SK-N-SH (cell line): ENCODE data around the gene SULF2. TPM values are rescaled to one million over a fixed set of nuclear protein-coding genes. Genes with fewer than 3 reads are reported as not detected.

ENCODE experiments used
- CTCF ChIA-PET: fragments of 300-600, 350-600 bp; formaldehyde crosslinking; extraction: SDS; loops from one replicate; lab custom pipeline; 2021; lab: Yijun Ruan, JAX
- POLR2A ChIA-PET: fragments of 350-600 bp; sonication (Branson Sonifier 250); formaldehyde crosslinking; extraction: SDS; loops from one replicate; lab custom pipeline; 2020; ENCODE audit warnings: antibody characterized with exemption, inconsistent platforms; lab: Yijun Ruan, JAX
- DNase-seq: peaks from one replicate; pipeline ENCODE4 v3.0.0; 2012
- H2AFZ ChIP-seq: fragments of 200-600 bp; sonication (generic); 2 replicates; pipeline ENCODE4 v1.8.1; 2016; ENCODE audit warnings: antibody characterized with exemption, mild to moderate bottlenecking, low read depth
- H3F3A ChIP-seq: fragments of 200-600 bp; sonication (generic); replicated peaks from 2 replicates; pipeline ENCODE3; 2016; ENCODE audit warnings: antibody characterized with exemption, mild to moderate bottlenecking; ENCODE audit not compliant: insufficient read depth
- H3K27ac ChIP-seq, 2 experiments: fragments of 200-500 bp in 1 of 2; fragments of 200-600 bp in 1 of 2; sonication (Bioruptor generic) in 1 of 2; sonication (generic), shearing (Covaris generic) in 1 of 2; 2 replicates each; pipeline versions ENCODE4 v1.5.1 to v1.6.1; 2014 to 2016; ENCODE audit warnings: low read depth in 2 of 2, inconsistent platforms in 1 of 2, low read length in 1 of 2, mild to moderate bottlenecking in 1 of 2, mixed read lengths in 1 of 2
- H3K27me3 ChIP-seq: fragments of 200-600 bp; sonication (generic), shearing (Covaris generic); 2 replicates; pipeline ENCODE4 v1.6.1; 2016; ENCODE audit warnings: mixed run types; ENCODE audit not compliant: insufficient read depth
- H3K36me3 ChIP-seq, 2 experiments: fragments of 200-500 bp in 1 of 2; fragments of 200-600 bp in 1 of 2; sonication (Bioruptor generic) in 1 of 2; sonication (generic) in 1 of 2; replicated peaks in 1 of 2; 2 replicates each; pipeline versions ENCODE3 to v1.5.1; 2014 to 2016; ENCODE audit warnings: low read length in 1 of 2, mild to moderate bottlenecking in 1 of 2; ENCODE audit not compliant: insufficient read depth in 2 of 2, control insufficient read depth in 1 of 2
- H3K4me1 ChIP-seq, 2 experiments: fragments of 200-500 bp in 1 of 2; fragments of 200-600 bp in 1 of 2; sonication (Bioruptor generic) in 1 of 2; sonication (generic), shearing (Covaris generic) in 1 of 2; 2 replicates each; pipeline versions ENCODE4 v1.5.1 to v1.6.1; 2014 to 2016; ENCODE audit warnings: low read depth in 1 of 2, low read length in 1 of 2, mixed run types in 1 of 2; ENCODE audit not compliant: insufficient read depth in 2 of 2, control insufficient read depth in 1 of 2
- H3K4me2 ChIP-seq: fragments of 200-600 bp; sonication (generic), shearing (Covaris generic); 2 replicates; pipeline ENCODE4 v1.6.1; 2017; ENCODE audit warnings: mixed run types
- H3K4me3 ChIP-seq, 2 experiments: fragments of 200-500 bp in 1 of 2; fragments of 200-600 bp in 1 of 2; sonication (Bioruptor generic) in 1 of 2; sonication (generic), shearing (Covaris generic) in 1 of 2; 2 replicates each; pipeline versions ENCODE4 v1.5.1 to v1.8.1; 2014 to 2016; ENCODE audit warnings: low read depth in 2 of 2, inconsistent platforms in 1 of 2, low read length in 1 of 2, mild to moderate bottlenecking in 1 of 2, mixed read lengths in 1 of 2, moderate library complexity in 1 of 2
- H3K79me2 ChIP-seq: fragments of 200-600 bp; sonication (generic); 2 replicates; pipeline ENCODE4 v1.8.1; 2017; ENCODE audit warnings: mild to moderate bottlenecking; ENCODE audit not compliant: insufficient read depth
- H3K9ac ChIP-seq: fragments of 200-600 bp; sonication (generic); 2 replicates; pipeline ENCODE4 v1.6.1; 2017; ENCODE audit warnings: mixed run types
- H3K9me2 ChIP-seq: fragments of 200-600 bp; sonication (generic); 2 replicates; pipeline ENCODE4 v1.6.1; 2017; ENCODE audit warnings: mixed run types
- H3K9me3 ChIP-seq: fragments of 200-600 bp; sonication (generic); 2 replicates; pipeline ENCODE4 v1.6.1; 2017; ENCODE audit warnings: mixed run types, mild to moderate bottlenecking, moderate library complexity
- H4K20me1 ChIP-seq: fragments of 200-600 bp; sonication (generic); 2 replicates; pipeline ENCODE4 v1.6.1; 2017; ENCODE audit warnings: mild to moderate bottlenecking, mixed run types; ENCODE audit not compliant: insufficient read depth
- CHD2 ChIP-seq: fragments of 150-350 bp; IDR thresholded peaks from 2 replicates; pipeline ENCODE4 v1.6.1; 2018; ENCODE audit warnings: low read length; ENCODE audit not compliant: partially characterized antibody
- ELF1 ChIP-seq: IDR thresholded peaks from 2 replicates; pipeline ENCODE4 v1.4.0; 2012
- FOXJ3 ChIP-seq: sonication (generic); formaldehyde crosslinking; IDR thresholded peaks from 2 replicates; pipeline ENCODE4 v1.5.1; 2020; ENCODE audit warnings: mild to moderate bottlenecking, missing genetic modification reagents
- GABPA ChIP-seq: IDR thresholded peaks from 2 replicates; pipeline ENCODE4 v1.4.0; 2012; ENCODE audit warnings: low read depth, mild to moderate bottlenecking
- GATA2 ChIP-seq: sonication (generic); formaldehyde crosslinking; IDR thresholded peaks from 2 replicates; pipeline ENCODE4 v1.5.0; 2020; ENCODE audit warnings: mild to moderate bottlenecking, missing genetic modification reagents
- NRF1 ChIP-seq: IDR thresholded peaks from 2 replicates; pipeline ENCODE4 v1.6.1; 2012; ENCODE audit warnings: low read depth, mild to moderate bottlenecking, low read length
- RAD21 ChIP-seq: IDR thresholded peaks from 2 replicates; pipeline ENCODE4 v1.6.1; 2012; ENCODE audit warnings: mild to moderate bottlenecking, low read length
- RFX5 ChIP-seq: IDR thresholded peaks from 2 replicates; pipeline ENCODE4 v1.6.1; 2012; ENCODE audit warnings: mild to moderate bottlenecking, improper control_type of control experiment, low read length
- SIN3A ChIP-seq: IDR thresholded peaks from 2 replicates; pipeline ENCODE4 v1.6.1; 2012; ENCODE audit warnings: low read depth, mild to moderate bottlenecking, low read length, moderate library complexity, borderline replicate concordance
- SMC3 ChIP-seq: IDR thresholded peaks from 2 replicates; pipeline ENCODE4 v1.6.1; 2012; ENCODE audit warnings: low read depth, low read length, improper control_type of control experiment
- TAF1 ChIP-seq: IDR thresholded peaks from 2 replicates; pipeline ENCODE4 v1.6.1; 2012; ENCODE audit warnings: low read depth, mild to moderate bottlenecking, low read length, moderate library complexity, borderline replicate concordance
- TCF12 ChIP-seq: IDR thresholded peaks from 2 replicates; pipeline ENCODE4 v1.4.0; 2012
- TEAD4 ChIP-seq: IDR thresholded peaks from 2 replicates; pipeline ENCODE4 v1.4.0; 2012; ENCODE audit warnings: mild to moderate bottlenecking, borderline replicate concordance; ENCODE audit not compliant: insufficient read depth
- YY1 ChIP-seq: IDR thresholded peaks from 2 replicates; pipeline ENCODE4 v1.4.0; 2012; ENCODE audit warnings: low read depth, mild to moderate bottlenecking
- WGBS: methylation state at CpG from one replicate; pipeline ENCODE4 v1.1.6; 2017; ENCODE audit warnings: low lambda C conversion rate; 5-methylcytosine and 5-hydroxymethylcytosine counted together
- polyA plus RNA-seq, 3 experiments: library from polyadenylated mRNA; depleted of rRNA; stranded (reverse); fragments of >200 nt; gene quantifications; 2 replicates each; pipeline ENCODE4 v1.2.3, GENCODE V29; 2012
- TF ChIP-seq, protein P1 (sequence below): IDR thresholded peaks from 2 replicates; pipeline ENCODE4 v1.6.1; 2012; ENCODE audit warnings: mild to moderate bottlenecking, low read depth, low read length, moderate library complexity
- TF ChIP-seq, protein P2 (sequence below): IDR thresholded peaks from 2 replicates; pipeline ENCODE4 v1.4.0; 2012; ENCODE audit warnings: low read depth
- TF ChIP-seq, protein P3 (sequence below): fragments of 150-350 bp; IDR thresholded peaks from 2 replicates; pipeline ENCODE4 v1.6.1; 2017; ENCODE audit warnings: antibody characterized with exemption, low read length, low read depth, borderline replicate concordance
- TF ChIP-seq, protein P4 (sequence below): fragments of 150-350 bp; IDR thresholded peaks from 2 replicates; pipeline ENCODE4 v1.6.1; 2016; ENCODE audit warnings: mild to moderate bottlenecking, low read depth, low read length
- TF ChIP-seq, protein P5 (sequence below): fragments of 200-600 bp; sonication (generic); IDR thresholded peaks from 2 replicates; pipeline ENCODE4 v1.6.1; 2017; ENCODE audit warnings: antibody characterized with exemption, mild to moderate bottlenecking, moderate library complexity

SULF2 gene
- polyA plus RNA-seq, 1 of the 3 experiments (the other 2 are of a cell fraction), result 20.2 TPM

DNA sequence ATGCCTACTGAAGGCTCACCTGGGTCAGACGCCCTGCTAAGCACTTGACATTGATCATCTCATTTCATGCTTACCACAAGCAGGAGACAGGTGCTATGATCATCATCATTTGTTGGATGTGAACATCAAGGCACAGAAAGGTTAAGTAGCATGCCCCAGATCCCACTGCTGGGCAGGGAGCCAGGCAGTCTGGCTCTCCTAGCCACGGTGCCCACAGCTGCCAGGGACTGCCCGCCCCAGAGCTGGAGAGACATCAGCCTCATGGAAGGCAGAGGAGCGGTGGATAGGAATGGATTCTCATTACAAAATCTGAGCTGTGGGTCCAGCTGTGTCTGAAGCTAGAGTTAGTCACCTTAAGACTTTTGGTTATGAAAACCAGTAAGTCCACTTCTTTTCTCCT, 3.6 kb downstream of the SULF2 start:
- 83% methylated on average over 4 of the region's 4 CpGs for WGBS
- no peak overlapping the region for H2AFZ ChIP-seq

DNA sequence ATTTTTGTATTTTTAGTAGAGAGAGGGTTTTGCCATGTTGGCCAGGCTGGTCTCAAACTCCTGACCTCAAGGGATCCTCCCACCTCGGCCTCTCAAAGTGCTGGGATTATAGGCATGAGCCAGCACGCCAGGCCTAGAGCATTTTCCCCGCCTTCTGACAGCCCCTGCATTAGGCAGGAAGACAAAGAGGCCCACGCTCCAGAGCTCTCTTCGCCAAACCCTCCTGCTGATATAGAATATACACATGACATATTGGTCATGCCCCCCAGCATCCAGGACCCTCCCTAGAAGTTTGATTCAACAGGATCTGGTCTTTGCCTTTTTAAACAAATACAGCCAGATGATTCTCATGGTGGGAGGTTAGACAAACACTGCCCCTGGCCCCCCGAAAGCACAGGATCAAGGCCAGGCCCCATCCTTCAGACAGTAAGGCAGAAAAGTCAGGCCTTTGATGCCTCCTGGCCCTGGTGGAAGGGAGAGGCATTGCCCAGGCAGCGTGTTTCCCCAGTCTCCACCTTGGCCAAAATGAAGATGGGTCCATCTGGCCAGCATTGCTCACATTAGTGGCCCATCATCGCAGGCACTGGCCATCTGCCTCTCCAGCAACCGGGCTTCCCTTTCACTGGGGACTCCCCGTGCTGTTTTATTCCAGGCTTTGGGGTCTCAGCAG, 4.4 kb downstream of the SULF2 start:
- no peak overlapping the region; a peak in 1 of 4 replicates for H3K27ac ChIP-seq
- no peaks in the 10 kb centered on the region for H3K79me2 ChIP-seq
- H3K4me1 ChIP-seq, result peaks cover 0 to 42% of the 10 kb centered on the region in 2 experiments; a peak in 2 of 4 replicates
- no peak overlapping the region for H2AFZ ChIP-seq
- H4K20me1 ChIP-seq, result no peaks in the 10 kb centered on the region
- POLR2A ChIA-PET, result no interaction called here
- WGBS, result 93% methylated on average over 10 of the region's 10 CpGs
- CTCF ChIA-PET, result interaction anchor here (1.4 to 4.8 kb wide), 4 partner anchors 54 to 840 kb away, joined by 4 to 50 read pairs (median 14); no protein-coding TSS in a partner anchor
- no peak overlapping the region for H3K4me3 ChIP-seq
- H3K4me2 ChIP-seq, result no peak overlapping the region
- H3F3A ChIP-seq, result peaks cover 3% of the 10 kb centered on the region
- H3K27me3 ChIP-seq, result peaks cover 14% of the 10 kb centered on the region; the same call in 1 of the 2 replicates
- H3K9me3 ChIP-seq, result no peaks in the 10 kb centered on the region
- no peaks in the 10 kb centered on the region for H3K9me2 ChIP-seq
- no peaks in the 10 kb centered on the region for H3K36me3 ChIP-seq
- H3K9ac ChIP-seq, result no peak overlapping the region
- DNase-seq, result no peak
- TF ChIP-seq, protein P1, sequence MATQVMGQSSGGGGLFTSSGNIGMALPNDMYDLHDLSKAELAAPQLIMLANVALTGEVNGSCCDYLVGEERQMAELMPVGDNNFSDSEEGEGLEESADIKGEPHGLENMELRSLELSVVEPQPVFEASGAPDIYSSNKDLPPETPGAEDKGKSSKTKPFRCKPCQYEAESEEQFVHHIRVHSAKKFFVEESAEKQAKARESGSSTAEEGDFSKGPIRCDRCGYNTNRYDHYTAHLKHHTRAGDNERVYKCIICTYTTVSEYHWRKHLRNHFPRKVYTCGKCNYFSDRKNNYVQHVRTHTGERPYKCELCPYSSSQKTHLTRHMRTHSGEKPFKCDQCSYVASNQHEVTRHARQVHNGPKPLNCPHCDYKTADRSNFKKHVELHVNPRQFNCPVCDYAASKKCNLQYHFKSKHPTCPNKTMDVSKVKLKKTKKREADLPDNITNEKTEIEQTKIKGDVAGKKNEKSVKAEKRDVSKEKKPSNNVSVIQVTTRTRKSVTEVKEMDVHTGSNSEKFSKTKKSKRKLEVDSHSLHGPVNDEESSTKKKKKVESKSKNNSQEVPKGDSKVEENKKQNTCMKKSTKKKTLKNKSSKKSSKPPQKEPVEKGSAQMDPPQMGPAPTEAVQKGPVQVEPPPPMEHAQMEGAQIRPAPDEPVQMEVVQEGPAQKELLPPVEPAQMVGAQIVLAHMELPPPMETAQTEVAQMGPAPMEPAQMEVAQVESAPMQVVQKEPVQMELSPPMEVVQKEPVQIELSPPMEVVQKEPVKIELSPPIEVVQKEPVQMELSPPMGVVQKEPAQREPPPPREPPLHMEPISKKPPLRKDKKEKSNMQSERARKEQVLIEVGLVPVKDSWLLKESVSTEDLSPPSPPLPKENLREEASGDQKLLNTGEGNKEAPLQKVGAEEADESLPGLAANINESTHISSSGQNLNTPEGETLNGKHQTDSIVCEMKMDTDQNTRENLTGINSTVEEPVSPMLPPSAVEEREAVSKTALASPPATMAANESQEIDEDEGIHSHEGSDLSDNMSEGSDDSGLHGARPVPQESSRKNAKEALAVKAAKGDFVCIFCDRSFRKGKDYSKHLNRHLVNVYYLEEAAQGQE, result no peak
- no peak for TF ChIP-seq YY1
- TF ChIP-seq CHD2, result no peak
- no peak for TF ChIP-seq RAD21
- TF ChIP-seq, protein P2, sequence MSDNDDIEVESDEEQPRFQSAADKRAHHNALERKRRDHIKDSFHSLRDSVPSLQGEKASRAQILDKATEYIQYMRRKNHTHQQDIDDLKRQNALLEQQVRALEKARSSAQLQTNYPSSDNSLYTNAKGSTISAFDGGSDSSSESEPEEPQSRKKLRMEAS, result no peak
- TF ChIP-seq TAF1, result no peak
- no peak for TF ChIP-seq NRF1
- no peak for TF ChIP-seq FOXJ3
- no peak for TF ChIP-seq SIN3A

More for the DNA sequence above, 3.6 kb downstream of the SULF2 start:
- ChIA-PET CTCF (interaction anchor here (1.5 to 4.8 kb wide), 3 partner anchors 55 to 839 kb away, joined by 5 to 50 read pairs (median 22); no protein-coding TSS in a partner anchor), POLR2A (no interaction called here)
- Histone ChIP-seq H3K27me3 (peaks cover 14% of the 10 kb centered on the region; the same call in 1 of the 2 replicates), H3K4me1 (peaks cover 0 to 48% of the 10 kb centered on the region in 2 experiments; a peak in 2 of 4 replicates), H3K4me3 (no peak overlapping the region), H3K79me2 (no peaks in the 10 kb centered on the region), H3K9me3 (no peaks in the 10 kb centered on the region), H3F3A (peaks cover 8% of the 10 kb centered on the region), H3K9me2 (no peaks in the 10 kb centered on the region), H3K27ac (no peak overlapping the region; a peak in 2 of 4 replicates), H3K36me3 (no peaks in the 10 kb centered on the region), H4K20me1 (no peaks in the 10 kb centered on the region), H3K9ac (no peak overlapping the region), H3K4me2 (no peak overlapping the region)
- peak; percentile 70 for DNase-seq
- TF ChIP-seq GATA2 (no peak), TCF12 (no peak), FOXJ3 (no peak), RFX5 (no peak), SMC3 (no peak), TAF1 (no peak), RAD21 (no peak), ELF1 (no peak), TEAD4 (no peak), GABPA (no peak)
- TF ChIP-seq, protein P3, sequence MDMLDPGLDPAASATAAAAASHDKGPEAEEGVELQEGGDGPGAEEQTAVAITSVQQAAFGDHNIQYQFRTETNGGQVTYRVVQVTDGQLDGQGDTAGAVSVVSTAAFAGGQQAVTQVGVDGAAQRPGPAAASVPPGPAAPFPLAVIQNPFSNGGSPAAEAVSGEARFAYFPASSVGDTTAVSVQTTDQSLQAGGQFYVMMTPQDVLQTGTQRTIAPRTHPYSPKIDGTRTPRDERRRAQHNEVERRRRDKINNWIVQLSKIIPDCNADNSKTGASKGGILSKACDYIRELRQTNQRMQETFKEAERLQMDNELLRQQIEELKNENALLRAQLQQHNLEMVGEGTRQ, result no peak
- TF ChIP-seq, protein P4, sequence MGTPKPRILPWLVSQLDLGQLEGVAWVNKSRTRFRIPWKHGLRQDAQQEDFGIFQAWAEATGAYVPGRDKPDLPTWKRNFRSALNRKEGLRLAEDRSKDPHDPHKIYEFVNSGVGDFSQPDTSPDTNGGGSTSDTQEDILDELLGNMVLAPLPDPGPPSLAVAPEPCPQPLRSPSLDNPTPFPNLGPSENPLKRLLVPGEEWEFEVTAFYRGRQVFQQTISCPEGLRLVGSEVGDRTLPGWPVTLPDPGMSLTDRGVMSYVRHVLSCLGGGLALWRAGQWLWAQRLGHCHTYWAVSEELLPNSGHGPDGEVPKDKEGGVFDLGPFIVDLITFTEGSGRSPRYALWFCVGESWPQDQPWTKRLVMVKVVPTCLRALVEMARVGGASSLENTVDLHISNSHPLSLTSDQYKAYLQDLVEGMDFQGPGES, result no peak
- TF ChIP-seq, protein P5, sequence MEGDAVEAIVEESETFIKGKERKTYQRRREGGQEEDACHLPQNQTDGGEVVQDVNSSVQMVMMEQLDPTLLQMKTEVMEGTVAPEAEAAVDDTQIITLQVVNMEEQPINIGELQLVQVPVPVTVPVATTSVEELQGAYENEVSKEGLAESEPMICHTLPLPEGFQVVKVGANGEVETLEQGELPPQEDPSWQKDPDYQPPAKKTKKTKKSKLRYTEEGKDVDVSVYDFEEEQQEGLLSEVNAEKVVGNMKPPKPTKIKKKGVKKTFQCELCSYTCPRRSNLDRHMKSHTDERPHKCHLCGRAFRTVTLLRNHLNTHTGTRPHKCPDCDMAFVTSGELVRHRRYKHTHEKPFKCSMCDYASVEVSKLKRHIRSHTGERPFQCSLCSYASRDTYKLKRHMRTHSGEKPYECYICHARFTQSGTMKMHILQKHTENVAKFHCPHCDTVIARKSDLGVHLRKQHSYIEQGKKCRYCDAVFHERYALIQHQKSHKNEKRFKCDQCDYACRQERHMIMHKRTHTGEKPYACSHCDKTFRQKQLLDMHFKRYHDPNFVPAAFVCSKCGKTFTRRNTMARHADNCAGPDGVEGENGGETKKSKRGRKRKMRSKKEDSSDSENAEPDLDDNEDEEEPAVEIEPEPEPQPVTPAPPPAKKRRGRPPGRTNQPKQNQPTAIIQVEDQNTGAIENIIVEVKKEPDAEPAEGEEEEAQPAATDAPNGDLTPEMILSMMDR, result no peak
